ENCODE measurements around the gene PER1. TPM values are rescaled to one million over a fixed set of nuclear protein-coding genes. Genes with fewer than 3 reads are reported as not detected.
A peak's percentile ranks its signal among the peaks of the same experiment; 100 is the strongest.

The PER1 gene
- total and polyA plus RNA-seq, 2 of the 13 experiments (the other 11 are each of a cell fraction or from before 2014, with no cell fraction given) = 2.6 to 3.6 TPM

GRCh38 chr17:8118769-8119580 is 33.2 kb downstream of the PER1 start (continued):
- TF ChIP-seq NCOA2 (CRISPR knock-in tag; IDR thresholded peaks at IDR 0.05) (no peak; the same call in 1 of the 2 replicates), SP2 (CRISPR knock-in tag; IDR thresholded peaks at IDR 0.05) (no peak), HNF4G (IDR thresholded peaks at IDR 0.05; ENCODE audit: borderline replicate concordance, low read depth, low read length) (peak; percentile 48; the same call in 1 of the 2 replicates), HNF4G (CRISPR knock-in tag; IDR thresholded peaks at IDR 0.05; ENCODE audit: borderline replicate concordance, low read depth) (no peak), CBFB (CRISPR knock-in tag; IDR thresholded peaks at IDR 0.05) (no peak), PAX8 (CRISPR knock-in tag; IDR thresholded peaks at IDR 0.05; ENCODE audit: borderline replicate concordance) (no peak), ZNF792 (CRISPR knock-in tag; IDR thresholded peaks at IDR 0.05) (no peak), ZNF776 (CRISPR knock-in tag; IDR thresholded peaks at IDR 0.05) (no peak), DNMT1 (CRISPR knock-in tag; IDR thresholded peaks at IDR 0.05) (no peak), NCOR1 (IDR thresholded peaks at IDR 0.05; ENCODE audit: borderline replicate concordance, low read length) (peak; percentile 87), KLF16 (CRISPR knock-in tag; IDR thresholded peaks at IDR 0.05) (peak in 1 of 2 experiments; percentile 39; a peak in 2 of 4 replicates), ZFX (CRISPR knock-in tag; IDR thresholded peaks at IDR 0.05; ENCODE audit: low read depth) (0 out of 2 replicates have a peak, but pooled peaks have one; percentile 43), GZF1 (CRISPR knock-in tag; IDR thresholded peaks at IDR 0.05) (no peak), ZNF354B (CRISPR knock-in tag; IDR thresholded peaks at IDR 0.05) (no peak), ZNF629 (CRISPR knock-in tag; conservative IDR thresholded peaks at IDR 0.05) (no peak), ZNF234 (CRISPR knock-in tag; conservative IDR thresholded peaks at IDR 0.05) (no peak), ESRRA (CRISPR knock-in tag; IDR thresholded peaks at IDR 0.05; ENCODE audit: low read depth) (no peak), RFX3 (CRISPR knock-in tag; IDR thresholded peaks at IDR 0.05) (no peak), ARNTL (CRISPR knock-in tag; IDR thresholded peaks at IDR 0.05) (no peak), ZNF7 (CRISPR knock-in tag; IDR thresholded peaks at IDR 0.05) (no peak), KLF15 (CRISPR knock-in tag; IDR thresholded peaks at IDR 0.05; ENCODE audit: borderline replicate concordance) (no peak), ZNF274 (CRISPR knock-in tag; IDR thresholded peaks at IDR 0.05) (0 out of 2 replicates have a peak, but pooled peaks have one; percentile 31), ZNF280D (CRISPR knock-in tag; IDR thresholded peaks at IDR 0.05) (peak; percentile 52; the same call in 1 of the 2 replicates), XBP1 (CRISPR knock-in tag; IDR thresholded peaks at IDR 0.05) (no peak), FOXP1 (IDR thresholded peaks at IDR 0.05) (no peak), FOXP1 (CRISPR knock-in tag; IDR thresholded peaks at IDR 0.05) (no peak)
- TF ChIP-seq, protein P1, sequence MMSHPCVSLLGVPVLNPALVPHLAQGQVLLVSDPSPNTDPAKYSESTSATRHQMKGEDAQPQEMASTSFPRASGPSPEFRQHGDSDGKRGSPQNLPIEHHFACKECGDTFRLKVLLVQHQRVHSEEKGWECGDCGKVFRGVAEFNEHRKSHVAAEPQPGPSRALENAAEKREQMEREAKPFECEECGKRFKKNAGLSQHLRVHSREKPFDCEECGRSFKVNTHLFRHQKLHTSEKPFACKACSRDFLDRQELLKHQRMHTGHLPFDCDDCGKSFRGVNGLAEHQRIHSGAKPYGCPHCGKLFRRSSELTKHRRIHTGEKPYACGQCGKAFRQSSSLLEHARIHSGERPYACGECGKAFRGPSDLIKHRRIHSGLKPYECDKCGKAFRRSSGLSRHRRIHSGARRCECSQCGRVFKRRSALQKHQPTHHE (CRISPR knock-in tag; IDR thresholded peaks at IDR 0.05; ENCODE audit: borderline replicate concordance) = no peak
- TF ChIP-seq, protein P2, sequence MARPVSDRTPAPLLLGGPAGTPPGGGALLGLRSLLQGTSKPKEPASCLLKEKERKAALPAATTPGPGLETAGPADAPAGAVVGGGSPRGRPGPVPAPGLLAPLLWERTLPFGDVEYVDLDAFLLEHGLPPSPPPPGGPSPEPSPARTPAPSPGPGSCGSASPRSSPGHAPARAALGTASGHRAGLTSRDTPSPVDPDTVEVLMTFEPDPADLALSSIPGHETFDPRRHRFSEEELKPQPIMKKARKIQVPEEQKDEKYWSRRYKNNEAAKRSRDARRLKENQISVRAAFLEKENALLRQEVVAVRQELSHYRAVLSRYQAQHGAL (CRISPR knock-in tag; IDR thresholded peaks at IDR 0.05; ENCODE audit: not compliant biosample characterization) = no peak

Data from HepG2 (cell line).